Kasumi-1 (cell line): Measurements from ENCODE around the gene ABHD6.
A peak's percentile ranks its signal among the peaks of the same experiment; 100 is the strongest.
"Not testable (repeated sequence)": the region's sequence is repeated elsewhere in the genome, so short reads cannot be mapped to it uniquely, and the experiment has no call there.

Experiments used
- DNase-seq, 2 experiments: peaks; one replicate each; lab custom pipeline; 2025; lab: John Stamatoyannopoulos, UW

The ABHD6 gene, protein sequence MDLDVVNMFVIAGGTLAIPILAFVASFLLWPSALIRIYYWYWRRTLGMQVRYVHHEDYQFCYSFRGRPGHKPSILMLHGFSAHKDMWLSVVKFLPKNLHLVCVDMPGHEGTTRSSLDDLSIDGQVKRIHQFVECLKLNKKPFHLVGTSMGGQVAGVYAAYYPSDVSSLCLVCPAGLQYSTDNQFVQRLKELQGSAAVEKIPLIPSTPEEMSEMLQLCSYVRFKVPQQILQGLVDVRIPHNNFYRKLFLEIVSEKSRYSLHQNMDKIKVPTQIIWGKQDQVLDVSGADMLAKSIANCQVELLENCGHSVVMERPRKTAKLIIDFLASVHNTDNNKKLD

DNA sequence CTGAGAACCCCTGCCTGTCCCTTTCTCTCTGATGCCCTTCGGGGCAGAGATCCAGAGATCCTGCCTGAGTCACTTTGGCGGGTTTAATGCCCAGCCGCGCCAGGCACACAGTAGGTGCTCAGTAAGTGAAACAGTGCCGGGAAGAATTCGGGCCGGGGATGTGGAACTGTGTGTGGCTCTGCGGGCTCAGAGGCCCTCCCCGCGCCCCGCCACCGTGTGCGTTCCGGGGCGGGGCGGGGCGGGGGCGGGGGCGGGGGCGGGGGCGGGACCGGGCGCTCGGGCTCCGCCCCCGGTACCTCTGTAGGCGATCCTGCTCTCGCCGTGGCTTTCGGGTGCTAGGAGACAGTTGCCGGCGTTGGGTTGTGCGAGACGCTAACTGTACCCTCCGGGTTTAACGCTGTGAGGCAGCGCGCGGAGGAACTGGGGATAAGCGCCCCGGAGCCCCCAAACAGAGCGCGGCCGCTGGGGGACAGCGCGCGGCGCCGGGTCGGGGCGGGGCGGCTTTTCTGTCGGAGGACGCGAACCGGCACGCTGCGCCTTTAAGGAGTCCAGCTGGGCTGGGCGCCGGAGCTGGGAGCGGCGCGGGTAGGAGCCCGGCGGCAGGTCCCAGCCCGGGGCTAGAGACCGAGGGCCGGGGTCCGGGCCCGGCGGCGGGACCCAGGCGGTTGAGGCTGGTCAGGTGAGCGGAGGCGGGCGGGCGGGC is at the start of gene ABHD6:
Gene ABHD6 (plus strand): TSS at position 555 of the 703 bp plus-strand sequence. CDS start 18,795 bp downstream, outside the sequence.
- DNase-seq = peak; percentile 55 to 65

DNA sequence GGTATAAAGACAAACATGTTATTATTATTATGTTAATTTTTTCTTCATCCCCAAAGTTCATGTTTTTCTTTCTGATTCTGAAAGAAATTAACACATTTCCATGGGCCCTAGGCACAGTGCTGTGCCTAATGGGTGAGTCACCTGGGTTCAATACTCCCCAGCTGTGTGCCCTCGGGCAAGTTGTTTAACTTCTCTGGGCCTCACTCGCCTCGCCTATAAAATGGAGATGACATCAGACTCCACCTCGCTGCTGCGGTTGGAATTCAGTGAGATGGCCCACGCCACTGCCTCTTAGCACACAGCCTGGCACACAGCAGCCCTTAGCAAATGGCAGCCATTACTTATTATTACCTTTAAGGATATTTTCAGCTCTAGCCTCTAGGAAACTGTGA is 49.4 kb upstream of the ABHD6 start:
- DNase-seq = no peak

DNA sequence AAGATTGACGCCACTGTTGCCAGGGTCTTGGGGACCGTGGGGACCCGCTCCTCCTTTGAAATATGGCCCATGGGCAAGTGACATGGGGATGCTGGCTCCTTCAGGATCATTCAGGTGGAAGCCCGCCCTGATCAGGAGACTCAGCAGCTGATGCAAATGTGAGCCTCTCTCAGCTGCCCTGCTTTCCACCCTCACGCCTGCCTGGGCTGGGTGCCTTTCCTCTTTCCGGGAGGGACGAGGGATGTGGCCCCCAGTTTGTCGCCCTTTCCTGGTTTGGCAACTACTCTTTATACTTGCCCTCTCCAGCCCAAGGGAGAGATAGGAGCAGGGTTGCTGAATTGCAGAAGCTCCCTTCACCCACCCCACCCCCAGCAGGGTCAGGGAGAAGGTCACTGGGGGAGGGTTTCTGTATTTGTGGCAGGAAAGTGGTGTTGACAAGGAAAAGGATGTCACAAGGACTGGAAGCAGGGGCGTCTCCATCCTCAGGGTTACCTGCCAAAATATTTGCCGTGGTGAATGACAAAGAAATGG is 48.6 kb upstream of the ABHD6 start:
- no peak for DNase-seq

DNA sequence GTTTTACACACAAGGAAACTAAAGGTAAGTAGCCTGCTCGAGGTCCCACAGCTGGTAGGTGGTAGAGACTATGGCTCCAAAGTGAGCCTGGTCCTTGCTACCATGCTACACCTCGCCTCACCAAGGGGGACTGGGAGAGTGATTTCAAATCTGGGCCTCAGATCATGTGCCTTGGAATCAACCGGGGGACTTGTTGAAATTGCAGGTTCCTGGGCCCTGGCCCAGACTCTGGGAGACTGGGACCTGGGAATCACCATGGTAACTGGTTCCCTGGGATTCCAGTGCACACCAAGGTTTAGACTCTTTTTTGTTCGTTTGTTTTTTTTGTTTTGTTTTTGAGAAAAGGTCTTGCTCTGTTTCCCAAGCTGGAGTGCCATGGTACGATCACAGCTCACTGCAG is 47.9 kb upstream of the ABHD6 start:
- DNase-seq = no peak

DNA sequence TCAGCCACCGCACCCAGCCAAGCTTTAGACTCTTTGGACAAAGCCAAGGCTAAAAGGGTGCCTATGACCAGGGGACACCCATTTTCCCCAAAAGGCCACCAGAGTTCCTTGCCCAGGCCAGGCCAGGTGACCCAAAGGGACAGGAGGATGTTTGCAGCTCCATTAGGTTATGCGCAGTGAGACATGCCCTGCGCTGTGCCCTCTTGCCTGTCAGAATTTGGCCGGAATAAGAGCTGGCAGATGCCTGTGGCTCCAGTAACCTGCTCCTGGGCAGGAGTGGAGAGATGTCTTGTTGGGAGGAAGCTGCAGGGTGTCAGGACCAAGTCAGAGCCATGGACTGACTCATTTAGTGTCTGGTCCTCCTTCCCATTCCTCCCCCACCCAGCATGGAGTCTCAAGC is 47.3 kb upstream of the ABHD6 start:
- no peak for DNase-seq

DNA sequence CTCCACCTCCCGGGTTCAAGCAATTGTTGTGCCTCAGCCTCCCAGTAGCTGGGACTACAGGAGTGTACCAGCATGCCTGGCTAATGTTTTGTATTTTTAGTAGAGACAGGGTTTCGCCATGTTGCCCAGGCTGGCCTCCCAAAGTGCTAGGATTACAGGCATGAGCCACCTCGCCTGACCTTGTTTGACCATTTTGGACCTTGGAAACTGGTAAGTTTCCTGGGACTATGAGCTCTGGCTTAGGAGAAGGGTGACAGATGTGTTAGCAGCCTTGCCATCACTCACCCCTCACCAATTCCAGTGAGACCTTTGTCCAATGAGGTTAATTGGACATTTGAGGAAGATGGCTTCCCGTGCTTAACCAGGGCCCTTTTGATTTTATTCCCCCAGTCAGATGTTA is 46.7 kb upstream of the ABHD6 start:
- DNase-seq = no peak

DNA sequence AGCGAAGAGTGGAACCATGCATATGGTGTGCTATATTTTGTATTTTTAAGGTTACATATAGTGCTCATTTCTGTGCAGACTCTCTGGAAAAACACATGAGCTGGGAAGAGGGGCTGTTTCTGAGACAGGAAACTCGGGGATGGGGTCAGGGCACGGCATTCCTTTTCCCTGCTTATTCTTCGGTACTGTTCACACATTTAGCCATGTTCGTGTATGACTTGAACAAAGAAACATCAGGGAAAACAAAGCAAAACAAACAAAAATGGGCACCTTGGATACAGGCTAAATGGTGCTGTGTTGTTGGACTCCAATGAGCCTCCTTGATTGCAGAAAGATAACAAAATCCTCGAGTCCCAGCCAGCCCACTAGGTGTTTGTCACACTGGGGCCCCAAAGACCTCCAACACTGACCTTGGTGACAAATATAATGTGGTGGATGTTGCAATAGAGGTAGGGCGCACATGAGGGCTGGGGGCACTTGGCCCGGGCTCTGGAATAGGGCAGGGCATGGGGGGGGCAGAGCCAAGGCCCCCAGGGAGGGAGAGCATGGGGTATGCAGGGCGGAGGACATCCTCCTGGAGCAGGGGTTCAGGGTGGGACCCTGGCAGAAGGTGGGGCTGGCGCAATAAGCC is 46.1 kb upstream of the ABHD6 start:
- DNase-seq = no peak

DNA sequence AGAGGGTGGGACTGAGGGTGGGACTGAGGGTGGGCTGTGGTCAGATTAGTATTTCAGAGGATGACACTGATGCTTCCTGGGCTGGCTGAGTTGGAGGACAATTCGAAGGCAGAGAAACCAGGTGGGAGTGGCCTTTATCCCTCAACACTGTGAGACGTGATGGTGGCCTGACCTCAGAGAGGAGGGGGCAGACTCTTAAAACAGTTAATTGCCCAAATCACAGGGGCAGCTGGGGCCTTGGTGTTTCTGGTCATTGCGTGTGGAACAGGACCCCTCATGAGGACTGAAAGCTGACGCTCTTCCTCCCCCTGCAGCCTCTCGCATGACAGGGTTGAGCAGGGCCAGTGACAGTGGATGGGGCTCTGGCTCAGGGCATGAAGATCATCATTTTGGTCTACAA is 45.5 kb upstream of the ABHD6 start:
- no peak for DNase-seq

DNA sequence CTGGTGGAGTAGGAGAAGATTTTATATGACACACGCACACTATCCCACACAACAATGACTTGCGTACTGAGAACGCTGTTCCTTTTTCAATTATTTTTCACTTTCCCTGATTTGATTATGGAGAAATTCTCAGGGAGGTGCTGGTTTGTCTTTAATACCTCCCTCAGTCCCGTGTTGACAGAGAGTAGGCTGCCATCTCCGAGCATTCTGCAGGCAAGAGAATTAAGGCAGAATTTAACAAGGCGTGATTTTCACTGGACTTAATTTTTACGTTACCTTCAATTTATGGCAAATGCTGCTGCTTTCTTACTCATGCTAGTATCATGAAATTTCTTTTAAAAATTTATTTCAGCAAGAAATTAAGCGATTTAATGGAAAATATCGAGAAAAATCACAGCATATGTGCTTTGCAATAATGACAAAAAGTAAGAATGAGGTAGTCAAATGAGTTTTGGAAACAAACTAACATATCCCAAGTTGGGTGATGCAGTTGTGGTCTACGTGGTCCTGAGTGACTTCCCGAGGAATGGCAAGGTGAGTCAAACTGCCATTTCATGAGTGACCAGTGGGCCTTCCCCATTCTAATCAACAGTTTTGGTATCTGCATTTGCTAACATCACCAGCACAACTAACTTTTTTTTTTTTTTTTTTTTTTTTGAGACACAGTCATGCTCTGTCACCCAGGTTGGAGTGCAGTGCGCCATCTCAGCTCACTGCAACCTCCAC is 43.7 kb upstream of the ABHD6 start:
- no peak for DNase-seq

DNA sequence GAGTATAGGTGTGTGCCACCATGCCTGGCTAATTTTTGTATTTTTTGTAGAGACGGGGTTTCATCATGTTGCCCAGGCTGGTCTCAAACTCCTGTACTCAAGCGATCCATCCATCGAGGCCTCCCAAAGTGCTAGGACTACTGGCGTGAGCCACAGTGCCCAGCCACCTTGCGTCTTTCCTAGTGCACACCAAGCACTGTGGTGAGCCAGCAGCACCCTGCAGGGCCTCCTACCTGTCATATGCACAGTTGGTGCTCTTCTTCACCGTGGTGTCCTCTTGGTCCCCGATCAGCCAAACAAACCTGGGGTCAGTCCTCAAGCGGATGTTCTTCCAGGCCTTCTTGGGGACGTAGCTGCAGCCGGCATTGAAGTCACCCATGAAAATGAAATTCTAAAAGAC is 40.0 kb upstream of the ABHD6 start:
- no peak for DNase-seq

DNA sequence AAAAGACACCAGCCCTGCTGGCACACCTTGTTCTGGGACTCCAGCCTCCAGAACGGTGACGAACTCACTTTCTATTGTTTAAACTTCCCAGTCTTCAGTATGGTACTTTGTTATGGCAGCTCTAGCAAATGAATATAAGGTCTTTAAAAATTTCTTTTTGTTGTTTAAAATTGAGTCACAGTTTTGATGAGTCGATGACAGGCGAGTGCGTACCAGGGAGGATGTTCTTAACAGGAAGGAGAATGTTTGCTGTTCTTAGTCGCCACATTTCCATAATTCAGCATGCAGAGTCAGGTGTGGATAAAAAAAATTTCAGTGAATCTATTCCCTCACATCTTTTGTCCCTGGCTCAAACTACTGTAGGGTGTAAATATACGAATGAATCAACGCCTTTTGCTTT is 39.2 kb upstream of the ABHD6 start:
- no peak for DNase-seq

DNA sequence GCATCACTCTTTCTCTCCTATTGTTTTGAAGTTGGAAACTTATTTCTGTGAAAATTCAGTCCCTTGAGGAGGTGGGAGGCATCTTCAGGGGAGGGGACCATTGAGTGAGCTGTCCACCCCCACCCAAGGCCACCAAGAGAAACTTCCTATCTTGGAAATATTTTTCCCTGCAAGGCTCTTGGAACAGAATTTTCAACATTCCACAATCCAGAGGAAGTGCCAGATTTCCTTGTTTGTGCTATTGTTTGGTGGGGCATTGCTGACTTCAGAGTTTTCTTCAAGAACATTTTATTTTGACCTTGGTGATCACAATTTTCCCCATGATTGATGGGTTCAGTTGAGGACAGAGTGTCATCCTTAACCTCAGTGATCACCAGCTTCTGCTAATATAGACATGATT is 38.8 kb upstream of the ABHD6 start:
- DNase-seq = no peak

DNA sequence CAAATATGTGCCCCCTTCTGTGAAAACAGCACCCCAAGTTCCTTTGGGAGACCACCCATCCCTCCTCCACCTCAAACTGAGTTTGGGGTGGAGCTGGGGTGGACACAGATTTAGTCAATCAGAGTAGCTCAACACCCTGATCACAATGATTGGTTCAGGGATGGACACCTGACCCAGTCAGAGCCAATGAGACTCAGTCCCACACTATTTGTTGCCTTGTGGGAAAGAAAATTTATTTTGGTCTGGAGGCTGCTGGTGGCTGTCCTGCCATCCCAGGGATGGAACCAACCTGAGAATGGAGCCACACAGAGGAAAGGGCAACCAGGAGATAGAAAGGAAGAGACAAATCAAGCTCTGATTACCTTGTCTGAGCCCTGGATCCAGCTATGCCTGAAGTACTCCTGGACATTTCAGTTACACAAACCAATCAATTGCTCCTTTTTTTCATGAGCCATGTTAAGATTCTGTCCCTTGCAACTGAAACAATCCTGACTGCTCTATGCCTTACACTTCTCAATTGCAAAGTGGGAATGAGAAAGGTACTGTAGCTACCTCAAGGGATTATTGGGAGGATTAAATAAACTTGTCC is 37.4 kb upstream of the ABHD6 start:
- no peak for DNase-seq

DNA sequence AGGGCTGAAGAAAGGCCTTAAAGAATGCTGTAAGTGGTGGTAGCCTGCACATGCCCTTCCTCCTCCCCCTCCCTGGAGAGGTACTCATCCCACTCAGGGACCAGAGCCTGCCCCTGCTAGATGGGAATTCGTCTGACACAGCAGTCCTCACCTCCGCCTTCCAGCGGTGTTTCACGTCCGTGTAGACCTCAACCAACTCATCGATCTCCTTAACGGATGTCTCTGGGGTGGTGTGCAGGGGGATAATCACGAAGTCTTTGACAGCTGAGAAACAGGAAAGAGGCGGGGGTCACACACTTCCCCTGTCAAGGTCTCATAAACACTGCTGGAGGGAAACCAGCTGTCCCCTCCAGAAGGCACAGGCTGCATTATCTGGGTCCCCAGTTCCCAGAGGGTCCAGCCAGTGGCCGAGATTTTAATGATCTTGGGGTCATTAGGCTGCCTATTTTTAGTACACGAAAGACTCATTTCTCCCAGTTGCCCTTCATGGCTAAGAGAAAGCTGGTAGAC is 36.7 kb upstream of the ABHD6 start:
- DNase-seq = no peak

DNA sequence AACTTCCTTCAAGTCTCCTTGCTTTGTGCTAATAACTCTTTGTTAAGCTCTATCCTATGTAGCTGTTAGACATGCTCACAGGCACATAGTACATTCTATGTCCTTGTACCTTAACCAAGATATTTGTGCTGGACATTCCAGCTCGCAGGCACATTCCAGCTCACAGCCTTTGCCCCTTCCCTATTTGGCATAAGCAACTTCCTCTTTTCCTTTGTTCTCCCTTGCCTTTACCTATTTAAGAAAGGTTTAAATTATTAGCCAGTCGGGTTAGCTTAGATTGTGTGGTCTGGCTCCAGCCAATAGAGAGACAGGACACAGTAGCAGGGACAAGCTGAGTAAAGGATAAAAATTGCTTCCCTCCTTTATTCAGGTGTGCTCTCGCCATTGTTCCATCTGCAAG is 36.1 kb upstream of the ABHD6 start:
- not testable (repeated sequence) for DNase-seq

DNA sequence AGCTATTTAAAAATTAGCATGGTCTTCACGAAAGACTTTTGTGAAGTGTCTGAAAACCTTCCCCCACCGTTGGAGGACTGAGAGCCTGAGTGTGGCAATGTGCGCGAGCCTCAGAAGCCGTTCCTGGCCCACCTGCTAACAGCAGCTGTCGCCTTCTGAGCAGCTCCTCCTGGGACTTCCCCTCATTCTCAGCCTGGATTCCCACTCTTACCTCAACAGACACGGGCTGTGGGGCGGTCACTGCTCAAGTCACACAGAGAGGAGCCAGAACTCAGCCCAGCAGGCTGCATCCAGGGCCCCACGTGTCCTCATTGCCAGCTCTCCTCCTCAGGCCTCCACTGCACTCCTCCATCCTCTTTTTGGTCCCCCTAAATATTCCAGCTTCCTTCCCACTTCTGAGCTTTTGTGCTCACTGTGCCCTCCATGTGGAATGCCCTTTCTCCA is 34.7 kb upstream of the ABHD6 start:
- no peak for DNase-seq

DNA sequence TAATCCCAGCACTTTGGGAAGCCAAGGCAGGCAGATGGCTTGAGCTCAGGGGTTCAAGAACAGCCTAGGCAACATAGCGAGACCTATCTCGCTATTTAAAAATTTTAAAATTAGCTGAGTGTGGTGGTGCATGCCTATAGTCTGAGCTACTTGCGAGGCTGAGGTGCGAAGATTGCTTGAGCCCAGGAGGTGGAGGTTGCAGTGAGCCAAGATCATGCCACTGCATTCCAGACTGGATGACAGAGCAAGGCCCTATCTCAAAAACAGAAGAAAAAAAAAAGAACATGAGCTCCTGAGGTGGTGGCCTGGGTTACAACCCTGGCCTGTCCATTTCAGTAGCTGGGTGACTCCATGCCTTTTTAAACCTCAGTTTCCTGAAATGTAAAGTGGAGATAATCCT is 34.1 kb upstream of the ABHD6 start:
- no peak for DNase-seq

DNA sequence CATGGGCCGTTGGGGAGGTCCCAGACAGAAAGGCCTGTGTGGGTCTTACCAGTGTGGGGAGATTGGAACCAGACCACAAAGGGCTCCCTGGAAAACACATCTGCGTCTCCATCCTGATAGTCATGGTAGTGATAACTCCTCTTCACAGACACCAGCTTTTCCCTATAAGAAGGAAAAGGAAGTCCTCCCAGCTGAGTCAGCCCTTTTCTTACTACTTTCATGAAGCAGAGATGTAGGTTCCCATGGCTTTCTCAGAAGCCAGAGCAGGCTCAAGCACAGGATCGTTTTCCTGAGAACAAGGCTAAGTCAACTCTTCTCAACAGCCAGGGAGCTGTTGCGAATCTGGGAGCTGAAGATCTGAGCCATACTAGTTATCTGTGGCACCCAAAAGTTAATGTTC is 32.9 kb upstream of the ABHD6 start:
- DNase-seq = no peak

DNA sequence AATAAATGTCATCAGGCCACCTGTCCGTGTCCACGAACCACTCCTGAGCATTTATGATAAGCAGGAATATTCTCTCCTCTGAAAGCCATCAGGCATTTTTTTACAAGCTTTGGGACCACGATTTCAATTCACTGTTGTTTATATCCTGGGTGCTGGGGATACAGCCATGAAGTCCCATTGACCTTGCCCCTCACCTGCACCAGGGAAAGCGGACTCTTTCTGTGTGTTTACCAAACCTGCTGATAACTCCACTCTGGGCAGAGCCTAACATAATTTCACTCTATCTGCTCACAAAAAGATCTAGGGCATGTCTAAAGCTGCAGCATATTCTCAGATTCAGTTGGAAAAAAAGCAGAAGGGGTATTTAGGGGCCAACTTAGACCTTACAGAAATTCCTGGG is 31.6 kb upstream of the ABHD6 start:
- DNase-seq = no peak

DNA sequence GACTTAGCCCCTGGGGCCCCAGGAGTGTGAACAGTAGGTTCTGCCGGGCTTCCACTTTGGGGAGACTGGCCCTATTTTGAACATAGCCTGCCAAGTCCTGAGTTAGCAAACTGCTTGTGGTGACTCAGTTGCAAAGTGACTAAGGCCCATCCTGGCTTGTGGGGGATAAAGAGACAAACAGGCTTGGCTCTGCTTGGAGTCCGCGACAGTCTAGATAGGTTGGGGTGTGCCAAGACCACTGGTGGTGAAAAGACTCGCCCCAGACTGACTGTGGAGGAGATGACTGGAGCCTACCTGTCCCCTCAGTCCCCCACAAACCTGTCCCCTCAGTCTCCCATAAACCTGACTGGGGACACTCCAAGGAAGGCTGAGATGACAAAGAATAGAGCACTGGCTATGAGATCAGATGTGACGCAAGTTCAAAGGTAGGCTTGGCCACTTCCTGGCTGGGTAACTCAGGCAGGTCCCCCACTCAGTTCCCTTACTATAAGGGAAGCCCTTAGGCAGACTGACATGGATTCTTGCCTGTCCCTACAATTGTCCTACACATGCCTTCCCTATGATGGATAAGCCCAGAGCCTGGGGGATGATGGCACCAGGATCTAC is 31.1 kb upstream of the ABHD6 start:
- no peak for DNase-seq

DNA sequence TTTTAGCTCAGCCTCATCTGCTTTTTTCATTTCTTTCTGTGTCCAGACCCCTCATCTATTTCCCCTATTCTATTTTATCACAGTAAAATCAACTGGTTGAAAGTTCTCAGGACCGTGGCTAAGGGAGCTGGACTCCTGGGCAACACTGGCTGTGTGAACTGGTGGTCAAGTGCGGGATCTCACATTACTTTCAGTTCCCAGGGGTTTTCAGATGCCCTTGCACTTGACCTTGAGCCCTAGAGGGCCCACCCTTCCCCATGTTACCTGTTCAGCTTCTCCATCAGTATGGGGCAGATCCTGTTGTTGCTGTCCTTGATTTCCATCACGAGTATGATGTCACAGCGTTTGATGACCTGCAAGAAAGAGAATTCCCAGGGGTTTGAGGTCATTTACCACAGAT is 29.6 kb upstream of the ABHD6 start:
- DNase-seq = no peak
